NCI-H1048 (cell line): Measurements from ENCODE around the gene CDT1.
"Not testable (repeated sequence)": the region's sequence is repeated elsewhere in the genome, so short reads cannot be mapped to it uniquely, and the experiment has no call there.

Experiments used
- DNase-seq: peaks from one replicate; lab custom pipeline; 2025; lab: John Stamatoyannopoulos, UW

Gene CDT1

GRCh38 chr16:88768071-88768783, 35.4 kb upstream of the CDT1 start:
- no peak for DNase-seq

- DNase-seq, result no peak
These were observed 33.8 kb upstream of the CDT1 start for GRCh38 chr16:88769617-88770460.

GRCh38 chr16:88770461-88771293, 32.9 kb upstream of the CDT1 start:
- DNase-seq, result no peak

GRCh38 chr16:88771294-88771772, 32.3 kb upstream of the CDT1 start:
- DNase-seq, result no peak

- not testable (repeated sequence) for DNase-seq
These were observed 31.8 kb upstream of the CDT1 start for GRCh38 chr16:88771781-88772180.

- no peak for DNase-seq
These were observed 30.4 kb upstream of the CDT1 start for GRCh38 chr16:88772871-88773811.

- DNase-seq, result no peak
These were observed 29.7 kb upstream of the CDT1 start for GRCh38 chr16:88773812-88774291.

- DNase-seq, result no peak
These were observed 28.8 kb upstream of the CDT1 start for GRCh38 chr16:88774544-88775393.

GRCh38 chr16:88775825-88776224, 27.8 kb upstream of the CDT1 start:
- DNase-seq, result no peak

GRCh38 chr16:88777471-88778270, 25.9 kb upstream of the CDT1 start:
- DNase-seq, result no peak

- DNase-seq, result no peak
These were observed 25.4 kb upstream of the CDT1 start for GRCh38 chr16:88778271-88778525.

GRCh38 chr16:88778541-88779065, 25.0 kb upstream of the CDT1 start:
- no peak for DNase-seq

- no peak for DNase-seq
These were observed 24.0 kb upstream of the CDT1 start for GRCh38 chr16:88779406-88780141.

GRCh38 chr16:88780142-88781062, 23.2 kb upstream of the CDT1 start:
- no peak for DNase-seq

GRCh38 chr16:88781140-88782077, 22.2 kb upstream of the CDT1 start:
- no peak for DNase-seq
